Adipose tissue (tissue), 3 donors: ENCODE data around the gene PDE4A. TPM values are rescaled to one million over a fixed set of nuclear protein-coding genes. Genes with fewer than 3 reads are reported as not detected.
"Not testable (repeated sequence)": the region's sequence is repeated elsewhere in the genome, so short reads cannot be mapped to it uniquely, and the experiment has no call there.

ENCODE experiments used
- H3K27ac ChIP-seq: one replicate; pipeline ENCODE4 v1.5.1; 2013; ENCODE audit warnings: low read depth, low read length
- WGBS, 3 donors: extraction: QIAGEN DNeasy Blood & Tissue Kit; methylation state at CpG; one replicate each; pipeline ENCODE4 v1.1.7; 2013; 5-methylcytosine and 5-hydroxymethylcytosine counted together
- polyA plus RNA-seq, 3 donors: library from polyadenylated mRNA; stranded (reverse); fragments of 200-250 nt; gene quantifications; one replicate each; pipeline ENCODE4 v1.2.3, GENCODE V29; 2013
- donor health status: healthy with polysubstance abuse.
- donor health status: Bipolar disorder and iron deficiency.
- donor health status: healthy.

PDE4A gene
- polyA plus RNA-seq, 3 donors, result 6.4 to 11.9 (median 10.6) TPM

GRCh38 chr19:10399878-10400277 lies 20.5 kb upstream of the PDE4A start:
- 83 to 93% (median 88%) methylated on average over 6 to 8 of the region's 8 CpGs for WGBS, 3 donors
- H3K27ac ChIP-seq, result no peak overlapping the region

DNA sequence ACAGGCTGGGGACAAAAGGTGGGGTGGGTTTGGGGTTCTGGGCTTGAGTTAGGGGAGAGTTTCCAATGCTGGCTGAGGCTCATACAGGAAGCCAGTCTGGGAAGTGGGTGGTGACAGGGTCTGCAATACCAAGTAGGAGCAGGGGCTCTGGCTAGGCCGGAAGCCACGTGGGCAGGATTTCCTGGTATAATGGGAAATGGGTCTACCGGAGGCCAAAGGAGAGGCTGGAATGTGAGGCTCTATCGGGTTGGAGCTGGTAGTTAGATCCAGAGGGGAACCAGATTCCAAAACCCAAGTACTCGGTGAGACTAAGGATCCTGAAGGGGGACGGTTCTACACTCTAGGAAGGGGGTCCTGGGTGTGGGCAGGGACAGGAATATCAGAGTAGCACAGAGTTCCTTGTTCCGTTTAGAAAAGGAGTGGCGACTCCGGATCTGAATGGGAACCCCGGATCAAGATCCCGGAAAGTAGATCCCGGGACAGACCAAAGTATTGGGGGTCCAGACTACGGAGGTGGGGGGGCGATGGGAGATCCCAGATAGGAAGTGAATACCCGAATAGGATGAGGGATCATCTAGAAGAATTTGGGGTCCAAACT lies 17.8 kb upstream of the PDE4A start:
- WGBS, 3 donors, result 1 to 2% (median 1%) methylated on average over 15 of the region's 15 CpGs
- peak overlapping the region; percentile 70 for H3K27ac ChIP-seq

GRCh38 chr19:10403137-10404021 lies 17.0 kb upstream of the PDE4A start, which contains the start of gene CDC37:
TSS of gene CDC37 (minus strand) at chr19:10403542. CDS start at chr19:10403479, 63 bp downstream.
- H3K27ac ChIP-seq, result peak within 1 kb of the TSS; percentile 70
- WGBS, 3 donors, result 0% methylated on average over 65 to 69 of the region's 69 CpGs

DNA sequence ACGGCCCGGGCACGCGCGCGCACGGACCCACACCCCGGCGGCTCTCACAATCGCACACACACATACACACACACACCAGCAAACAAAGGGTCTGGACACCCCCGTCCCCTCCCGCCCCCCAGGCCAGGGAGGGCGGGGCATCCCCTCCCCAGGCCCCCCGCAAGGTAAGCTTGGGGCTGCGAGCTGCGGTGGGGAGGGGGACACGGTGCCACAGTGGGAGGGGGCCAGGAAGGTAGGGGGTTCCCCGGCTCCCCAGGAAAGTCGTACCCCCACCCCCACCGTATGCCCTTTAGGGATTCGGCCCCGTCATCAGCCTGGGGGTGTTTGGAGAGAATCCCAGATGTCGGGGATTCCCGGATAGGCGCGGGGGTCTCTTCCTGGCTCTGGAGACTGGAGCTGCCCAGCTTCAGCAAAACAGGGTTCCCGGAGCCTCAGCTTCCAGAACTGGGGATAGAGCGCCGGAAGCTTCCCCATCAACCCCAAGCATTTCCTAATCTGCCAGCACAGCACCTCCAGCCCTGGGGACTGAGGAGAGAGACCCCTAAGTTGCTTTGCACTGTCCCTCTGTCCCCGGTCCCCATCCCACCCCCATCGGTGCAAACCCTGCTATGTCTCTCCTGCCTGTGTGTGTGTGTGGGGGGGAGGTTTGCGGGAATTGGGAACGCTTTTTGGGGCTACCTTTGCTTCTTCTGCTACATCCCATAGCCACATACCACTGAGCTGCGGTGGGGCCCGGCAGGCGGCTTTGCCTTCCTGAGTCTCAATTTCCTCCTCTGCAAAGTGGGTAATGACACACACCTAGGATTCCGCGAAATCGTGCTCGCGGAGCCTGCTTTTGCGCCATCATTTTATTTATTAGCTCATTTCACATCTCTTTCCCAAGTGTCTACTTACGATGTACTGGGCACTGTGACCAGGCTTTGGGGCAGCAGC lies 15.2 kb upstream of the PDE4A start:
- no peak overlapping the region for H3K27ac ChIP-seq
- WGBS, 3 donors, result 3 to 6% (median 5%) methylated on average over 36 to 43 of the region's 43 CpGs

GRCh38 chr19:10406191-10406590 lies 14.1 kb upstream of the PDE4A start:
- 72 to 83% (median 75%) methylated on average over 6 of the region's 6 CpGs for WGBS, 3 donors
- H3K27ac ChIP-seq, result no peak overlapping the region

DNA sequence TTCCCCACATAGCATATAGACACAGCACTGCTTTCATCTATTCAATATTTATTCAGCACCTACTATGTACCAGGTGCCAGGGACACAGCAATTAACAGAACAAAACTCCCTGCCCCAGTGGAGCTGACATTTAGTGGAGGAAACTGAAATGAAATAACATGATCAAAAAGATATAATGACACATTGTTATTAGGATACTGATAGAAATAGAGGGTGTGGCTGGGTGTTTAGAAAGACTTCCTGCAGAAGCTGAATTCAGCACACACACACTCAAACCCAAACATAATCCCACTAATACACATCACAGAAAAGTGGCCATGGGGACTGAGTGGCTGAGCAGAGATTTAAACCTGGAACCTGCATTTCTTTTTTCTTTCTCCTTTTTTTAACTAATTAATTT lies 13.2 kb upstream of the PDE4A start:
- no peak overlapping the region for H3K27ac ChIP-seq

GRCh38 chr19:10408511-10409283 lies 11.6 kb upstream of the PDE4A start:
- WGBS, 3 donors, result 52 to 66% (median 57%) methylated on average over 17 to 18 of the region's 18 CpGs
- no peak overlapping the region for H3K27ac ChIP-seq

DNA sequence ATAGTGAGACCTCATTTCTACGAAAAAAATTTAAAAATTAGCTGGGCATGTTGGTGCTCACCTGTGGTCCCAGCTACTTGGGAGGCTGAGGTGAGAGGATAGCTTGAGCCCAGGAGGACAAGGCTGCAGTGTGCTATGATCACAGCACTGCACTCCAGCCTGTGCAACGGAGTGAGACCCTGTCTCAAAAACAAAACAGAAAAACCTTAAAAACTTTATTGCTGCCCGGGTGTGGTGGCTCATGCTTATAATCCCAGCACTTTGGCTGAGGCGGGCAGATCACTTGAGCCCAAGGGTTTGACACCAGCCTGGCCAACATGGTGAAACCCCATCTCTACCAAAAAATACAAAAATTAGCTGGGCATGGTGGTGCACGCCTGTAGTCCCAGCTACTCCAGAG lies 9.1 kb upstream of the PDE4A start:
- WGBS, 3 donors, result 66 to 82% (median 80%) methylated on average over 5 of the region's 5 CpGs
- not testable (repeated sequence) for H3K27ac ChIP-seq

DNA sequence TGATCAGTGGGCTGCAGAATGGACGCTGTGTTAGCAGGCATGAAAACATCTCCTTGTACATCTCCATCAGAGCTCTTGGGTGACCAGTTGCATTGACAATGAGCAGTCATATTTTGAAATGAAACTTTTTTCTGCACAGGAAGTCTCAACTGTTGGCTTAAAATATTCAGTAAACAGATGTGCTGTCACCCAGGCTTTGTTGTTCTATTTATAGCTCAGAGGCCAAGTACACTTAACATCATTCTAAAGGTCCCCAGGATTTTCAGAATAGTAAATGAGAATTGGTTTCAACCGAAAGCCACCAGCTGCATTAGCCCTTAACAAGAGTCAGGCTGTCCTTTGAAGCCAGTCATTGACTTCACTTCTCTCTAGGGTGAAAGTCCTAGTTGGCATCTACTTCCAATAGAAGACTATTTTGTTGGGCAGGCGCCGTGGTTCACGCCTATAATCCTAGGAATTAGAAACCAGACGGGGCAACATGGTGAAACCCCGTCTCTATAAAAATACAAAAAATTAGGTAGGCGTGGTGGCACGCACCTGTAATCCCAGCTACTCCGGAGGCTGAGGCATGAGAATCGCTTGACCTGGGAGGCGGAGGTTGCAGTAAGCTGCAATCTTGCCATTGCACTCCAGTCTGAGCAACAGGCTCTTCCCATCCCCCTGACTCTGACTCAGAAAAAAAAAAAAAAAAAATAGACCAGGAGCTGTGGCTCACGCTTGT lies 7.9 kb upstream of the PDE4A start:
- WGBS, 3 donors, result 71 to 78% (median 76%) methylated on average over 13 of the region's 13 CpGs
- H3K27ac ChIP-seq, result no peak overlapping the region

- H3K27ac ChIP-seq, result no peak overlapping the region
These were observed 4.3 kb upstream of the PDE4A start for GRCh38 chr19:10416083-10416379.

GRCh38 chr19:10416380-10417257 lies 3.7 kb upstream of the PDE4A start:
- no peak overlapping the region for H3K27ac ChIP-seq
- 3 to 4% (median 3%) methylated on average over 61 to 67 of the region's 67 CpGs for WGBS, 3 donors

More at GRCh38 chr19:10416083-10416379, 4.3 kb upstream of the PDE4A start:
- WGBS, 3 donors, result 4 to 9% (median 8%) methylated on average over 9 of the region's 9 CpGs

DNA sequence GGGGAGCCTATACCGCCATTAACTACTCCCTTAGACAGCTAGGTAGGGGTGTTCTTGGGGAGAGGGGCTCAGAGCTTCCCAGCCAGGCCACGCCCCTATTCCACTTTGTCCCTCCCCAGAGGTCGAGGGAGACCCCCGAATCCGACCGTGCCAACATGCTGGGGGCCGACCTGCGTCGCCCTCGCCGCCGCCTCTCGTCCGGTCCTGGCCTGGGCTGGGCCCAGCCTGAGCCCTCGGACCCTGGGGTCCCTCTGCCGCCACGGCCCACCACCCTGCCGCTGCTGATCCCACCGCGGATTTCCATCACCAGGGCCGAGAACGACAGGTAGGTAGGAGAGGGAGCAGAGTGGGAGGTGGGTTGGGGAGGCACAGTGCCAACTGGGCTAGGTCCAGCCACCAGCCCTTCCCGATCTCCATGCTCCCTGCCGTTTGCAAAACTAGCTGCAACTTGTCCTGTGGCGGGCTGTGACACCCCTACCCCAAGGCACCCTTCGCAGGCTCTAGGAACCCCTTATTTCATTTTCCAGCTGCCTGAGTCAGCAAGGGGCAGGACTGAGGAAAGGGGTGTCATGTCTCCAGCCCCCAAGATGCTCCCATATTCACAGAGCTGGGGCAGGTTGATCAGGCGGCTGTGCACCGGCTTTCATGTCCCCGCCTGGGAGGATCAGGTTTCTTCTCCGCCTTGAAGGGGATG lies 2.6 kb upstream of the PDE4A start:
- H3K27ac ChIP-seq, result no peak overlapping the region
- WGBS, 3 donors, result 7 to 13% (median 12%) methylated on average over 21 to 30 of the region's 30 CpGs

- WGBS, 3 donors, result 4 to 10% (median 7%) methylated on average over 2 to 3 of the region's 3 CpGs
- no peak overlapping the region for H3K27ac ChIP-seq
These were observed 2.2 kb upstream of the PDE4A start for GRCh38 chr19:10418235-10418484.

GRCh38 chr19:10418485-10419199 lies 1.7 kb upstream of the PDE4A start:
- no peak overlapping the region for H3K27ac ChIP-seq
- 0 to 3% (median 3%) methylated on average over 21 to 32 of the region's 32 CpGs for WGBS, 3 donors

DNA sequence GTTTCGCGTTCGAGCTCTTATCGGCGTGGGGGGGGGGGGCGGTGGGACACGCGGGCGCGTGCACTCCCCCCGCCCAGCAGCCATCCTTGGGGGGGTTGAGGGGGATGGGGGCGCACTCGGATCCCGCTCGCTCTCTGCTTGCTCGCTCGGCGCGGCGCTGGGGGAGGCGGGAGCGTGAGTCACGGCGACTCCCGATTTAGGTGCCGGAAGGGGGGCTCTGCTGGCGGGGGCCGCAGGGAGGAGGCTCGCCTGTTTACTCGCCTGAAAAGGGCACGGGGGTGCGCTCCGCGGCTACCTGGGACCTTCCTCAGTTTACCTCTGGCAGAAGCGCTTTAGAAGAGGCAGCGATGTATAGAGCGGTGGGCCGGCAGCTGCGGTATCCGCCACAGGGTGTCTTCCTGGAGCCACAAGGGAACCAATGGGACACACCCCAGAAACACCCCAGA lies 1.1 kb upstream of the PDE4A start:
- WGBS, 3 donors, result 0 to 3% (median 1%) methylated on average over 16 to 39 of the region's 40 CpGs
- H3K27ac ChIP-seq, result no peak overlapping the region
